ENCODE results near the gene FLYWCH2.
A peak's percentile ranks its signal among the peaks of the same experiment; 100 is the strongest.

Gene FLYWCH2, protein sequence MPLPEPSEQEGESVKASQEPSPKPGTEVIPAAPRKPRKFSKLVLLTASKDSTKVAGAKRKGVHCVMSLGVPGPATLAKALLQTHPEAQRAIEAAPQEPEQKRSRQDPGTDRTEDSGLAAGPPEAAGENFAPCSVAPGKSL
- 5.4 to 17.2 (median 14.6) reads per million in 9 experiments for total RNA-seq

GRCh38 chr16:2882650-2883457 lies at the start of gene FLYWCH2:
TSS of gene FLYWCH2 (plus strand) at chr16:2883215. CDS start at chr16:2896450, 13,235 bp downstream.
- H3K9me3 Mint-ChIP-seq: no peaks in the 10 kb centered on the region
- peak within 1 kb of the TSS; percentile 91 for H3K4me3 Mint-ChIP-seq
- peak within 1 kb of the TSS; percentile 94 to 95 for H3K27ac Mint-ChIP-seq
- DNase-seq (peak; percentile 100), ATAC-seq (replicated peaks) (peak; percentile 88)
- H3K36me3 Mint-ChIP-seq (ENCODE audit: insufficient read depth): peaks cover 18% of the 10 kb centered on the region
- H3K27me3 Mint-ChIP-seq: no peaks in the 10 kb centered on the region
- H3K4me1 Mint-ChIP-seq (ENCODE audit: low read depth in 2 of 2): peaks cover 10 to 17% of the 10 kb centered on the region in 2 donors

- H3K4me1 Mint-ChIP-seq (ENCODE audit: low read depth in 2 of 2): peaks cover 6 to 13% of the 10 kb centered on the region in 2 donors
- peaks cover 22 to 25% of the 10 kb centered on the region in 2 donors for H3K27me3 Mint-ChIP-seq
- DNase-seq: no peak
- no peak overlapping the region for H3K4me3 Mint-ChIP-seq
- H3K9me3 Mint-ChIP-seq: no peaks in the 10 kb centered on the region
- no peak overlapping the region for H3K27ac Mint-ChIP-seq
- no peak for ATAC-seq (replicated peaks)
- no peaks in the 10 kb centered on the region for H3K36me3 Mint-ChIP-seq (ENCODE audit: insufficient read depth)
Observed at GRCh38 chr16:2833776-2834175, 49.2 kb upstream of the FLYWCH2 start.

- ATAC-seq (replicated peaks) (no peak), DNase-seq (no peak)
- H3K36me3 Mint-ChIP-seq (ENCODE audit: insufficient read depth): peaks cover 4% of the 10 kb centered on the region
- H3K27me3 Mint-ChIP-seq: peaks cover 19 to 21% of the 10 kb centered on the region in 2 donors
- H3K9me3 Mint-ChIP-seq: no peaks in the 10 kb centered on the region
- H3K4me1 Mint-ChIP-seq (ENCODE audit: low read depth in 2 of 2): peaks cover 17 to 23% of the 10 kb centered on the region in 2 donors
- peak overlapping the region in 1 of 2 donors; percentile 77 for H3K27ac Mint-ChIP-seq
- H3K4me3 Mint-ChIP-seq: no peak overlapping the region
Observed at GRCh38 chr16:2834968-2835367, 48.0 kb upstream of the FLYWCH2 start.

DNA sequence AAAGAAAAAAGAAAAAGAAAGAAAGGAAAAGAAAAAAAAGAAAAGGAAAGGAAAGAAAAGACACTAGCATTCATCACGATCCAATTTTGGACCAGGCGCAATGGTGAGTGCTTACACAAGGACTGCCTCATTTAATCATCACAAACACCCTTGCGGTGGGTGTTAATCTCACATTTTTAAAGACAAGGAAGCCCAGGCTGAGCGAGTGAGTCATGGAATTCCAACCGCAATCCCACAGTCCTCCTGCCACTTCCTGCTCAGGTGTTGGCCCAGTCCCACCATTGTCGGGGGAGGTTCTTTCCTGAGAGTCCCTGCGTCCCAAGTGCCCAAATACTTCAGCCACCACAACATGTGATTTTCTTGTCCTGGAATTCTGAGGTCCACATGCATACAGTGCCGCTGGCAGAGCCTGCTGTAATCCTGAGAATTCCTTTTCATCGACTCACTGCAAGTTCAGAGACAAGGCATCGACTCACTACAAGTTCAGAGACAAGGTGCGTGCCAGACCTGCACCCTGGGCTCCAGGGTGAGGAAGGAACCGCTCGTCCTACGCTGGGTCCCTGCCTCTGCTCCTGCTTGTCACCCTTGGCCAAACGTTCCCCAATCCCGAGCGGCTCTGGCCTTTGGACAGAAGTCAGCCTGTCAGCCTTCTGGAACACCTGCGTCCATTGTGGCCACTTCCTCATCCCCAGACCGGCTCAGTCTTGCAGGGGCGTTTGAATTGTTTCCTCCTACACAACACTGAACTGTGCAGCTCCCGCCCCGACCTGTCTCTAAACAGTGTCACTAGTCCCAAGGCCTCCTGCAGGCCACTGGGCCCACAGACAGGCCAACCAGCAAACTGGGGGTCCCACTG lies 47.1 kb upstream of the FLYWCH2 start:
- Mint-ChIP-seq H3K27ac (peak overlapping the region in 1 of 2 donors; percentile 77), H3K4me3 (no peak overlapping the region), H3K27me3 (peaks cover 15 to 16% of the 10 kb centered on the region in 2 donors), H3K4me1 (ENCODE audit: low read depth in 2 of 2) (peaks cover 22 to 26% of the 10 kb centered on the region in 2 donors), H3K9me3 (no peaks in the 10 kb centered on the region), H3K36me3 (ENCODE audit: insufficient read depth) (peaks cover 4% of the 10 kb centered on the region)
- DNase-seq (no peak), ATAC-seq (replicated peaks) (no peak)

- Mint-ChIP-seq H3K4me1 (ENCODE audit: low read depth in 2 of 2) (peaks cover 27 to 30% of the 10 kb centered on the region in 2 donors), H3K9me3 (no peaks in the 10 kb centered on the region), H3K27ac (peak overlapping the region; percentile 24 to 52), H3K36me3 (ENCODE audit: insufficient read depth) (peaks cover 4% of the 10 kb centered on the region), H3K4me3 (no peak overlapping the region), H3K27me3 (peaks cover 8 to 12% of the 10 kb centered on the region in 2 donors)
- DNase-seq (no peak), ATAC-seq (replicated peaks) (no peak)
Observed at GRCh38 chr16:2836646-2837508, 46.1 kb upstream of the FLYWCH2 start.

DNA sequence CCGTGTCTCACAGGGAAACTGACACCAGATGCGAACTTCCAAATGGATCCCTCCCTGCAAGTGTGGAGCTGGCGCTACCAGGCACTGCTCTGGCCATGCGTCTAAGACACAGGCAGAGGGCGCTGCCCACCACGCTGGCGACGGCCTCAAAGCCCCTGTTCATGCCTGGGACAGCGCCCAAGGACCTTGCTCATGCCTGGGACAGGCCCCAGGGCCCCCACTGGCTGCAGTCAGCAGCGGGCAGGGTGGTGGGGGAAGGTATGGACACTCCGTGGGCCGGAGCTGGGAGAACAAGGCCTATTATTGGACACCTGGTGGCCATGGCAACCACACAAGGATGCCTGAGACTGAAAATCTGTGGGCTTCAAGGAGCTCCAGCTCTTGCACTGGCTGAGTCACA lies 44.1 kb upstream of the FLYWCH2 start:
- peaks cover 0 to 7% of the 10 kb centered on the region in 2 donors for H3K27me3 Mint-ChIP-seq
- ATAC-seq (replicated peaks): peak; percentile 62
- peaks cover 13% of the 10 kb centered on the region for H3K36me3 Mint-ChIP-seq (ENCODE audit: insufficient read depth)
- DNase-seq: peak; percentile 48 to 56 (median 51)
- H3K9me3 Mint-ChIP-seq: no peaks in the 10 kb centered on the region
- peak overlapping the region; percentile 85 to 93 for H3K27ac Mint-ChIP-seq
- H3K4me1 Mint-ChIP-seq (ENCODE audit: low read depth in 2 of 2): peaks cover 40 to 45% of the 10 kb centered on the region in 2 donors
- H3K4me3 Mint-ChIP-seq: peak overlapping the region in 1 of 2 donors; percentile 43

- peak overlapping the region; percentile 85 to 93 for H3K27ac Mint-ChIP-seq
- peaks cover 13% of the 10 kb centered on the region for H3K36me3 Mint-ChIP-seq (ENCODE audit: insufficient read depth)
- DNase-seq: no peak
- no peaks in the 10 kb centered on the region for H3K9me3 Mint-ChIP-seq
- H3K4me3 Mint-ChIP-seq: peak overlapping the region; percentile 43 to 48
- ATAC-seq (replicated peaks): no peak
- H3K27me3 Mint-ChIP-seq: peaks cover 0 to 7% of the 10 kb centered on the region in 2 donors
- peaks cover 43 to 49% of the 10 kb centered on the region in 2 donors for H3K4me1 Mint-ChIP-seq (ENCODE audit: low read depth in 2 of 2)
Observed at GRCh38 chr16:2839650-2840450, 43.2 kb upstream of the FLYWCH2 start.

DNA sequence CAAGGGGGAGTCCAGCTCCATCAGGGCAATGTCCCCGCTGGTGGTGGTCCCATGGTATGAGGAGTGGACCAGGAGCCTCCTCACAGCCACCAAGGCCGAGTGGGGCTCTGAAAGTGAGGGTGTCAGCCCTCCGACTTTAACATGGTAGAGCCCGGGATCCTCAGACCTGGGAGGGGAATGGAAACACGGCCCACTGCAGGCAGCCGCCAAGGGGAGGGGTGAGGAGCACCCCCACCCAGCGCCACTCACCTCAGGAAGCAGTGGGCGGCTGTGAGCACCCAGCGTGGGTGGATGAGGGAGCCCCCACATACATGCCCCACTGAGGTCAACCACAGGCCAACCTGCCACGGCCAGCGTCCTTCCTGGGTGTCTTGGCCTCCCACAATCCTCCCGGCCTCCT lies 42.1 kb upstream of the FLYWCH2 start:
- Mint-ChIP-seq H3K4me3 (peak overlapping the region; percentile 63 to 76), H3K9me3 (no peaks in the 10 kb centered on the region), H3K27me3 (peaks cover 0 to 7% of the 10 kb centered on the region in 2 donors), H3K4me1 (ENCODE audit: low read depth in 2 of 2) (peaks cover 51 to 52% of the 10 kb centered on the region in 2 donors), H3K36me3 (ENCODE audit: insufficient read depth) (peaks cover 13% of the 10 kb centered on the region), H3K27ac (peak overlapping the region; percentile 88 to 93)
- no peak for DNase-seq
- ATAC-seq (replicated peaks): peak; percentile 20

- H3K4me3 Mint-ChIP-seq: peak overlapping the region; percentile 63 to 76
- H3K27ac Mint-ChIP-seq: peak overlapping the region; percentile 88 to 93
- DNase-seq: no peak
- peak; percentile 23 for ATAC-seq (replicated peaks)
- H3K4me1 Mint-ChIP-seq (ENCODE audit: low read depth in 2 of 2): peaks cover 60 to 61% of the 10 kb centered on the region in 2 donors
- H3K9me3 Mint-ChIP-seq: no peaks in the 10 kb centered on the region
- H3K27me3 Mint-ChIP-seq: peaks cover 0 to 7% of the 10 kb centered on the region in 2 donors
- peaks cover 13% of the 10 kb centered on the region for H3K36me3 Mint-ChIP-seq (ENCODE audit: insufficient read depth)
Observed at GRCh38 chr16:2841606-2842339, 41.2 kb upstream of the FLYWCH2 start.

- peak overlapping the region; percentile 63 to 76 for H3K4me3 Mint-ChIP-seq
- peaks cover 60 to 64% of the 10 kb centered on the region in 2 donors for H3K4me1 Mint-ChIP-seq (ENCODE audit: low read depth in 2 of 2)
- peak; percentile 66 to 70 (median 68) for DNase-seq
- peak overlapping the region; percentile 88 to 93 for H3K27ac Mint-ChIP-seq
- H3K27me3 Mint-ChIP-seq: peaks cover 0 to 2% of the 10 kb centered on the region in 2 donors
- H3K36me3 Mint-ChIP-seq (ENCODE audit: insufficient read depth): peaks cover 13% of the 10 kb centered on the region
- no peaks in the 10 kb centered on the region for H3K9me3 Mint-ChIP-seq
- ATAC-seq (replicated peaks): peak; percentile 36
Observed at GRCh38 chr16:2842340-2843000, 40.5 kb upstream of the FLYWCH2 start.

DNA sequence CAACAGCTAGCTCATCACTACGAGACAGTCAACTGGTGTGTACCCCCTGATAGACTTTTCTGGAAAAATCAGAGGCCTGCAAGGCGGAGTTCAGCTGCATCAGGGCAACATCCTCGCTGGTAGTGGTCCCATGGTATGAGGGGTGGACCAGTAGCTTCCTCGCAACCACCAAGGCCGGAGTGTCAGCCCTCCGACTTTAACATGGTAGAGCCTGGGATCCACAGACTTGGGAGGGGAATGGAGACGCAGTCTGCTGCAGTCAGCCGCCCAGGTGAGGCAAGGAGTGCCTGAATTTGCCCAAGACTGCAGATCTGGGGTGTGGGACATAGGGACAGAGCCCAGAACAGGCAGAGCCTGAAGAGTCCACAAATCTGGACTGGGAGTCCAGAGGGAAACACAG lies 39.5 kb upstream of the FLYWCH2 start:
- no peak for DNase-seq
- Mint-ChIP-seq H3K4me1 (ENCODE audit: low read depth in 2 of 2) (peaks cover 53 to 61% of the 10 kb centered on the region in 2 donors), H3K27ac (peak overlapping the region in 1 of 2 donors; percentile 71), H3K36me3 (ENCODE audit: insufficient read depth) (peaks cover 13% of the 10 kb centered on the region), H3K27me3 (no peaks in the 10 kb centered on the region), H3K4me3 (no peak overlapping the region), H3K9me3 (no peaks in the 10 kb centered on the region)
- ATAC-seq (replicated peaks): no peak

Measured in effector memory CD8-positive, alpha-beta T cell (primary cell).